ENCODE results near the gene KRT4.

DNA sequence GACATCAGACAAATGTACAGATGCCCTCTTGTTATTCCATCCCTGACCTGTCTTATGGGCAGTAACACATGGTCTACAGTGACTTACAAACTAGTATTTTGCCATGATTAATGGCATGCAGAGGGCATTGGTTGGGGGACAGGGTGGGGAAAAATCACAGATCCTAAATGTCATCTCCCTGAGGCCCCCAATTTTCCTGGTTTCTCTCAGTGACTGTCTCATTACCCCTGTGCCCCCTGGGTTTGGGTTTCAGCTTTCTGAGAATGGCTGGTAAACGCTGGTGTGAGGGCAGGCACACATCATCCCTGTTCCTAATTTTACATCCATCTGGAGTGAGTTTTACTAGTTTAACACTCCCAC, 46.9 kb downstream of the KRT4 start:
- TF ChIP-seq, protein P1, sequence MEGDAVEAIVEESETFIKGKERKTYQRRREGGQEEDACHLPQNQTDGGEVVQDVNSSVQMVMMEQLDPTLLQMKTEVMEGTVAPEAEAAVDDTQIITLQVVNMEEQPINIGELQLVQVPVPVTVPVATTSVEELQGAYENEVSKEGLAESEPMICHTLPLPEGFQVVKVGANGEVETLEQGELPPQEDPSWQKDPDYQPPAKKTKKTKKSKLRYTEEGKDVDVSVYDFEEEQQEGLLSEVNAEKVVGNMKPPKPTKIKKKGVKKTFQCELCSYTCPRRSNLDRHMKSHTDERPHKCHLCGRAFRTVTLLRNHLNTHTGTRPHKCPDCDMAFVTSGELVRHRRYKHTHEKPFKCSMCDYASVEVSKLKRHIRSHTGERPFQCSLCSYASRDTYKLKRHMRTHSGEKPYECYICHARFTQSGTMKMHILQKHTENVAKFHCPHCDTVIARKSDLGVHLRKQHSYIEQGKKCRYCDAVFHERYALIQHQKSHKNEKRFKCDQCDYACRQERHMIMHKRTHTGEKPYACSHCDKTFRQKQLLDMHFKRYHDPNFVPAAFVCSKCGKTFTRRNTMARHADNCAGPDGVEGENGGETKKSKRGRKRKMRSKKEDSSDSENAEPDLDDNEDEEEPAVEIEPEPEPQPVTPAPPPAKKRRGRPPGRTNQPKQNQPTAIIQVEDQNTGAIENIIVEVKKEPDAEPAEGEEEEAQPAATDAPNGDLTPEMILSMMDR (conservative IDR thresholded peaks at IDR 0.05; ENCODE audit: low read depth, low read length): no peak
- TF ChIP-seq EZH2 (IDR thresholded peaks at IDR 0.05; ENCODE audit: low read length, unreplicated experiment) (no peak), EZH2phosphoT487 (IDR thresholded peaks at IDR 0.05; ENCODE audit: borderline replicate concordance, low read length) (no peak)
